GM13976 (cell line): ENCODE results near the gene CPSF7.

ENCODE experiments used
- DNase-seq: peaks from one replicate; pipeline ENCODE4 v3.0.0; 2012; ENCODE audit warnings: low spot score
- in situ Hi-C: fragments of 300-500 bp; cut with MboI; formaldehyde crosslinking; loops from one replicate; pipeline ENCODE4 v1.12.0; 2022; ENCODE audit warnings: low sequenced_read_pairs, mixed read lengths, inconsistent platforms; ENCODE audit not compliant: unreplicated experiment
- TF ChIP-seq, protein P1 (sequence below): IDR thresholded peaks from 2 replicates; pipeline ENCODE4 v1.5.1; 2012; ENCODE audit warnings: borderline replicate concordance, mild to moderate bottlenecking; ENCODE audit not compliant: insufficient read depth; ENCODE audit errors: extremely low read depth, missing control alignments, control extremely low read depth

The CPSF7 gene

GRCh38 chr11:61359516-61359915, 70.3 kb downstream of the CPSF7 start:
- in situ Hi-C loops = no loop called here
- no peak for DNase-seq
- TF ChIP-seq, protein P1, sequence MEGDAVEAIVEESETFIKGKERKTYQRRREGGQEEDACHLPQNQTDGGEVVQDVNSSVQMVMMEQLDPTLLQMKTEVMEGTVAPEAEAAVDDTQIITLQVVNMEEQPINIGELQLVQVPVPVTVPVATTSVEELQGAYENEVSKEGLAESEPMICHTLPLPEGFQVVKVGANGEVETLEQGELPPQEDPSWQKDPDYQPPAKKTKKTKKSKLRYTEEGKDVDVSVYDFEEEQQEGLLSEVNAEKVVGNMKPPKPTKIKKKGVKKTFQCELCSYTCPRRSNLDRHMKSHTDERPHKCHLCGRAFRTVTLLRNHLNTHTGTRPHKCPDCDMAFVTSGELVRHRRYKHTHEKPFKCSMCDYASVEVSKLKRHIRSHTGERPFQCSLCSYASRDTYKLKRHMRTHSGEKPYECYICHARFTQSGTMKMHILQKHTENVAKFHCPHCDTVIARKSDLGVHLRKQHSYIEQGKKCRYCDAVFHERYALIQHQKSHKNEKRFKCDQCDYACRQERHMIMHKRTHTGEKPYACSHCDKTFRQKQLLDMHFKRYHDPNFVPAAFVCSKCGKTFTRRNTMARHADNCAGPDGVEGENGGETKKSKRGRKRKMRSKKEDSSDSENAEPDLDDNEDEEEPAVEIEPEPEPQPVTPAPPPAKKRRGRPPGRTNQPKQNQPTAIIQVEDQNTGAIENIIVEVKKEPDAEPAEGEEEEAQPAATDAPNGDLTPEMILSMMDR = no peak

- DNase-seq = no peak
- in situ Hi-C loops = no loop called here
- TF ChIP-seq, protein P1 = no peak
Measured at GRCh38 chr11:61358566-61358965, 71.2 kb downstream of the CPSF7 start.

DNA sequence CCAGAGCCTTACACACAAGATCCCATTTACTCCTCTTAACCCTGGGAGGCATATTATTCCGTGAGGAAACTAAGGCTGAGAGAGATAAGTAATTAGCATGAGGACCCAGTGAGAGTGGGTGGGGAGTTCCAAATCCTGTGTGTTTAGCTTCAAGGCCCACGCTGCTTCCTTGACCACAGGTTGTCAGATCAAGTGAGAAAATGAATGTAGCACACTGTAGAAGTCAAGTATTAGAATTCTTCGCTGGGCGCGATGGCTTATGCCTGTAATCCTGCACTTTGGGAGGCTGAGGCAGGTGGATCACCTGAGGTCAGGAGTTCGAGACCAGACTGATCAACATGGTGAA, 71.9 kb downstream of the CPSF7 start:
- in situ Hi-C loops = no loop called here
- no peak for DNase-seq
- TF ChIP-seq, protein P1 = no peak

DNA sequence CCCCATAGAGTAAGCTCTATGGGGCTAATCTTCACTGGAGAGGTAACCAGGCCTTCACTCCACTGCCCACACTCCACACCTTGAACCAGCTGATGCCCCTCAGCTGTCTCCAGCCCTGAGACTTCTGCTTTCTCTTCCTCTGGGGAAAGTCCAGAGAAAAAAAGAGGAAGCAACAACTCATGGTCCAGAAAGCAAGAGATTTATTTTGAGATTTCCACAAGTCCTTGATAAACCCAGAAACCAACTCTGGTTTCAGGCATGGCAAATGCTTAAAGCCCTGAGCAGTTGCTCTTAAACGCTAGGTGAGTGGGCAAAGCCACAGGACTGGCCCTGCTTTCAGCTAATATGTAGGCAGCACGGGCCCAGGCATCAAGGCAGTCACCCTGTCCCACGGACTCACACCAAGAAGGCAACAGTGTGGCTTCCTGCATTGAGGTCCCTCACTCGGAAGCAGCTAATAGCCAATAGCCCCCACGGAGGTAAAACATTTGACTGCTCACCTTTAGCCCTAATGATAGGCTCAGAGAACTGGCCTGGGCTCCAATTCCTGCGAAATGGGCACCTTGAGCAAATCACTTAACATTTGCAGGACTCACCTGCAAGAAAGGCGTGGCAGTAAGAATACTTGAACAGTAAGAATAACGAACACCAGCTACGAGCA, 72.4 kb downstream of the CPSF7 start:
- DNase-seq = peak; percentile 66
- in situ Hi-C loops = no loop called here
- TF ChIP-seq, protein P1 = no peak

GRCh38 chr11:61356706-61357105, 73.1 kb downstream of the CPSF7 start:
- in situ Hi-C loops = no loop called here
- no peak for DNase-seq
- TF ChIP-seq, protein P1 = no peak

DNA sequence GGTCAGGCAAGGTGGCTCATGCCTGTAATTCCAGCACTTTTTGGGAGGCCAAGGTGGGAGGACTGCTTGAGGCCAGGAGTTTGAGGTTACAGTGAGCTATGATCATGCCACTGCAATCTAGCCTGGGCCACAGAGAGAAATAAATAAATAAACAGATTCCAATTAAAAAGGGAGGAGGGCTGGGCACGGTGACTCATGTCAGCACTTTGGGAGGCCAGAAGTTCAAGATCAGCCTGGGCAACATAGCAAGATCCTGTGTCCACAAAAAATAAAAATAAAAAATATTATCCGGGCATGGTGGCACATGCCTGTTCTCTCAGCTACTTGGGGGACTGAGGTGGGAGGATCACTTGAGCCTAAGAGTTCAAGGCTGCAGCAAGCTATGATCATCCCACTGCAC, 75.6 kb downstream of the CPSF7 start:
- no peak for DNase-seq
- TF ChIP-seq, protein P1 = no peak
- in situ Hi-C loops = no loop called here
